Measurements from ENCODE around the gene SMYD2. TPM values are rescaled to one million over a fixed set of nuclear protein-coding genes. Genes with fewer than 3 reads are reported as not detected.
A peak's percentile ranks its signal among the peaks of the same experiment; 100 is the strongest.

Gene SMYD2
- total RNA-seq, 2 experiments from 2014 or later, result 20.8 to 26.5 TPM

- TF ChIP-seq CTCF (conservative IDR thresholded peaks at IDR 0.05; ENCODE audit: low read length) (peak; percentile 89), EZH2phosphoT487 (IDR thresholded peaks at IDR 0.05; ENCODE audit: borderline replicate concordance, low read depth, low read length) (no peak)
- DNase-seq (ENCODE audit: low spot score), result peak; percentile 53
Measured at GRCh38 chr1:214331827-214332423, 51.0 kb downstream of the SMYD2 start.

GRCh38 chr1:214332946-214333798, 52.2 kb downstream of the SMYD2 start:
- DNase-seq (ENCODE audit: low spot score), result peak; percentile 37
- peaks cover under 1% of the 10 kb centered on the region for H3K4me1 ChIP-seq (ENCODE audit: insufficient read depth, low read length, poor library complexity, severe bottlenecking)
- CTCF ChIA-PET (ENCODE audit: unreplicated experiment), result interaction anchor here (1.6 to 8.4 kb wide), 2 partner anchors 16 to 74 kb away, joined by 4 to 76 read pairs; no protein-coding TSS in a partner anchor
- H4K20me1 ChIP-seq (ENCODE audit: insufficient read depth, low read length), result no peaks in the 10 kb centered on the region
- peaks cover 9% of the 10 kb centered on the region; the same call in 1 of the 2 replicates for H3K36me3 ChIP-seq (ENCODE audit: insufficient read depth, low read length)
- POLR2A ChIA-PET, result interaction anchor here (1.7 kb wide), 1 partner anchor 71 kb away, joined by 7 read pairs; no protein-coding TSS in a partner anchor
- peak; percentile 88 for TF ChIP-seq CTCF (conservative IDR thresholded peaks at IDR 0.05; ENCODE audit: low read length)
- no peak for TF ChIP-seq EZH2phosphoT487 (IDR thresholded peaks at IDR 0.05; ENCODE audit: borderline replicate concordance, low read depth, low read length)
- H2AFZ ChIP-seq (ENCODE audit: low read length), result no peak overlapping the region
- no peak overlapping the region for H3K4me2 ChIP-seq (ENCODE audit: low read length)
- no peaks in the 10 kb centered on the region for H3K9me2 ChIP-seq (ENCODE audit: insufficient read depth, low read length)
- H3K79me2 ChIP-seq (ENCODE audit: insufficient read depth, low read depth, low read length), result no peaks in the 10 kb centered on the region
- no TSS peak for BruUV-seq (replicated peaks)
- intact Hi-C loops (cut with micrococcal nuclease; ENCODE audit: unreplicated experiment), result loop anchor here (2.0 to 5.0 kb wide), 2 partner anchors 252 to 1194 kb away; no protein-coding TSS in a partner anchor
- H3K4me3 ChIP-seq (ENCODE audit: low read depth, low read length, poor library complexity, severe bottlenecking), result no peak overlapping the region
- no peak overlapping the region for H3K27ac ChIP-seq (ENCODE audit: low read depth, low read length, poor library complexity, severe bottlenecking)
- H3K9me3 ChIP-seq (ENCODE audit: low read length), result no peaks in the 10 kb centered on the region

More at GRCh38 chr1:214331827-214332423, 51.0 kb downstream of the SMYD2 start:
- H3K9me3 ChIP-seq (ENCODE audit: low read length), result no peaks in the 10 kb centered on the region
- intact Hi-C loops (cut with micrococcal nuclease; ENCODE audit: unreplicated experiment), result loop anchor here (2.0 to 5.0 kb wide), 2 partner anchors 253 to 1195 kb away; no protein-coding TSS in a partner anchor
- H2AFZ ChIP-seq (ENCODE audit: low read length), result no peak overlapping the region
- ChIA-PET POLR2A (interaction anchor here (1.7 kb wide), 1 partner anchor 70 kb away, joined by 7 read pairs; no protein-coding TSS in a partner anchor), CTCF (ENCODE audit: unreplicated experiment) (interaction anchor here (0.5 to 8.4 kb wide), 7 partner anchors 22 to 1195 kb away, joined by 3 to 76 read pairs (median 3); no protein-coding TSS in a partner anchor)
- peaks cover 9% of the 10 kb centered on the region; the same call in 1 of the 2 replicates for H3K36me3 ChIP-seq (ENCODE audit: insufficient read depth, low read length)
- H3K27ac ChIP-seq (ENCODE audit: low read depth, low read length, poor library complexity, severe bottlenecking), result no peak overlapping the region
- no peak overlapping the region for H3K4me2 ChIP-seq (ENCODE audit: low read length)
- peaks cover 13% of the 10 kb centered on the region for H3K4me1 ChIP-seq (ENCODE audit: insufficient read depth, low read length, poor library complexity, severe bottlenecking)
- BruUV-seq (replicated peaks), result no TSS peak
- H3K79me2 ChIP-seq (ENCODE audit: insufficient read depth, low read depth, low read length), result no peaks in the 10 kb centered on the region
- no peaks in the 10 kb centered on the region for H4K20me1 ChIP-seq (ENCODE audit: insufficient read depth, low read length)
- H3K9me2 ChIP-seq (ENCODE audit: insufficient read depth, low read length), result no peaks in the 10 kb centered on the region
- H3K4me3 ChIP-seq (ENCODE audit: low read depth, low read length, poor library complexity, severe bottlenecking), result no peak overlapping the region

Measured in OCI-LY7 (cell line).